Coronary artery (tissue), 2 donors: ENCODE data around the gene COL4A1.

Experiments
- DNase-seq: peaks from one replicate; pipeline ENCODE4 v3.0.0-alpha.2; 2017; ENCODE audit warnings: low spot score
- H3K27ac ChIP-seq, 2 donors: fragments of 200-600 bp; sonication (generic); one replicate each; pipeline ENCODE4 v1.5.1; 2016 to 2019
- H3K4me3 ChIP-seq: fragments of 200-600 bp; sonication (generic); 2 replicates; pipeline ENCODE4 v1.5.1; 2016; ENCODE audit warnings: mild to moderate bottlenecking, moderate library complexity
- TF ChIP-seq, protein P1 (sequence below): fragments of 200-600 bp; sonication (generic); IDR thresholded peaks from one replicate; pipeline ENCODE4 v1.5.1; 2019; ENCODE audit warnings: antibody characterized with exemption

COL4A1 gene

GRCh38 chr13:110103026-110103425, 203.9 kb downstream of the COL4A1 start:
- TF ChIP-seq, protein P1, sequence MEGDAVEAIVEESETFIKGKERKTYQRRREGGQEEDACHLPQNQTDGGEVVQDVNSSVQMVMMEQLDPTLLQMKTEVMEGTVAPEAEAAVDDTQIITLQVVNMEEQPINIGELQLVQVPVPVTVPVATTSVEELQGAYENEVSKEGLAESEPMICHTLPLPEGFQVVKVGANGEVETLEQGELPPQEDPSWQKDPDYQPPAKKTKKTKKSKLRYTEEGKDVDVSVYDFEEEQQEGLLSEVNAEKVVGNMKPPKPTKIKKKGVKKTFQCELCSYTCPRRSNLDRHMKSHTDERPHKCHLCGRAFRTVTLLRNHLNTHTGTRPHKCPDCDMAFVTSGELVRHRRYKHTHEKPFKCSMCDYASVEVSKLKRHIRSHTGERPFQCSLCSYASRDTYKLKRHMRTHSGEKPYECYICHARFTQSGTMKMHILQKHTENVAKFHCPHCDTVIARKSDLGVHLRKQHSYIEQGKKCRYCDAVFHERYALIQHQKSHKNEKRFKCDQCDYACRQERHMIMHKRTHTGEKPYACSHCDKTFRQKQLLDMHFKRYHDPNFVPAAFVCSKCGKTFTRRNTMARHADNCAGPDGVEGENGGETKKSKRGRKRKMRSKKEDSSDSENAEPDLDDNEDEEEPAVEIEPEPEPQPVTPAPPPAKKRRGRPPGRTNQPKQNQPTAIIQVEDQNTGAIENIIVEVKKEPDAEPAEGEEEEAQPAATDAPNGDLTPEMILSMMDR, result no peak
- no peak for DNase-seq
- Histone ChIP-seq H3K27ac (no peak overlapping the region), H3K4me3 (no peak overlapping the region)

DNA sequence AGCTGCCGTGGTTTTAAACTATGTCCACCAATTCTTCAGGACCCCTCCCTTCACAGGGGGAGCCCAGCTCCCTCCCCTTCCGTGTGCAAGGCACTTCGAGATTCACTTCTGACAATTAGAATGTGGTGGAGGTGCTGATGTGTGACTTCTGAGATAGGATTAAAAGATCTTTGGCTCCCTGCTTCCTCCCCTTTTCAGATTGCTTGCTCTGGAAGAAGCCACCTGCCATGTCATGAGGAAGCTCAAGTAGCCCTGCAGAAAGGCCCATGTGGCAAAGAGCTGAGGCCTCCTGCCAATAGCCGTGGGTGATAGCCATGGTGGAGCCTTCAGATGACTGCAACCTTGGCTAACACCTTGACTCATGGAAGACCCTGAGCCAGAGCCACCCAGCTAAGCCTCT, 204.9 kb downstream of the COL4A1 start:
- TF ChIP-seq, protein P1, result no peak
- DNase-seq, result no peak
- no peak overlapping the region for H3K4me3 ChIP-seq

GRCh38 chr13:110099922-110100321, 207.0 kb downstream of the COL4A1 start:
- TF ChIP-seq, protein P1, result no peak
- H3K27ac ChIP-seq, result no peak overlapping the region
- H3K4me3 ChIP-seq, result no peak overlapping the region
- DNase-seq, result no peak

More for the DNA sequence above, 204.9 kb downstream of the COL4A1 start:
- no peak overlapping the region for H3K27ac ChIP-seq
